ENCODE results near the gene MPEG1. TPM values are rescaled to one million over a fixed set of nuclear protein-coding genes. Genes with fewer than 3 reads are reported as not detected.

Gene MPEG1
- total RNA-seq, 4 donors from 2014 or later = 1.0 to 15.1 (median 5.7) TPM

- intact Hi-C loops (cut with DNase I; ENCODE audit: low total_unique reads) = no loop called here
These were observed 35.0 kb upstream of the MPEG1 start for GRCh38 chr11:59247531-59248227.

GRCh38 chr11:59243633-59244032 lies 30.9 kb upstream of the MPEG1 start:
- no peaks in the 10 kb centered on the region for H3K9me3 ChIP-seq
- H3K27me3 ChIP-seq = no peaks in the 10 kb centered on the region
- H3K36me3 ChIP-seq = no peaks in the 10 kb centered on the region
- intact Hi-C loops (cut with DNase I; ENCODE audit: low total_unique reads) = no loop called here
- TF ChIP-seq POLR2A (IDR thresholded peaks at IDR 0.05) = no peak
- TF ChIP-seq CTCF (IDR thresholded peaks at IDR 0.05) = no peak
- H3K4me3 ChIP-seq = no peak overlapping the region
- H3K27ac ChIP-seq = no peak overlapping the region
- no peaks in the 10 kb centered on the region for H3K4me1 ChIP-seq
- no peak for DNase-seq

More at GRCh38 chr11:59247531-59248227, 35.0 kb upstream of the MPEG1 start:
- no peak for DNase-seq
- no peak overlapping the region for H3K4me3 ChIP-seq
- TF ChIP-seq POLR2A (IDR thresholded peaks at IDR 0.05) (no peak), CTCF (IDR thresholded peaks at IDR 0.05) (no peak)
- H3K9me3 ChIP-seq = no peaks in the 10 kb centered on the region
- H3K36me3 ChIP-seq = no peaks in the 10 kb centered on the region
- H3K27ac ChIP-seq = no peak overlapping the region
- H3K4me1 ChIP-seq = no peaks in the 10 kb centered on the region
- no peaks in the 10 kb centered on the region for H3K27me3 ChIP-seq

GRCh38 chr11:59240322-59240721 lies 27.6 kb upstream of the MPEG1 start:
- no peak for DNase-seq
- Histone ChIP-seq H3K4me1 (no peaks in the 10 kb centered on the region), H3K27me3 (no peaks in the 10 kb centered on the region), H3K4me3 (no peak overlapping the region), H3K9me3 (no peaks in the 10 kb centered on the region), H3K27ac (no peak overlapping the region), H3K36me3 (no peaks in the 10 kb centered on the region)
- TF ChIP-seq POLR2A (IDR thresholded peaks at IDR 0.05) (no peak), CTCF (IDR thresholded peaks at IDR 0.05) (no peak)
- intact Hi-C loops (cut with DNase I; ENCODE audit: low total_unique reads) = no loop called here

GRCh38 chr11:59226396-59226795 lies 13.7 kb upstream of the MPEG1 start:
- H3K36me3 ChIP-seq = no peaks in the 10 kb centered on the region
- no peak for DNase-seq
- intact Hi-C loops (cut with DNase I; ENCODE audit: low total_unique reads) = no loop called here
- no peaks in the 10 kb centered on the region for H3K9me3 ChIP-seq
- no peaks in the 10 kb centered on the region for H3K4me1 ChIP-seq
- H3K27ac ChIP-seq = peak overlapping the region in 1 of 2 donors; percentile 7
- TF ChIP-seq CTCF (IDR thresholded peaks at IDR 0.05) = no peak
- no peak for TF ChIP-seq POLR2A (IDR thresholded peaks at IDR 0.05)
- H3K27me3 ChIP-seq = no peaks in the 10 kb centered on the region
- H3K4me3 ChIP-seq = no peak overlapping the region

- Histone ChIP-seq H3K4me1 (no peaks in the 10 kb centered on the region), H3K36me3 (no peaks in the 10 kb centered on the region), H3K9me3 (no peaks in the 10 kb centered on the region), H3K27ac (peak overlapping the region in 1 of 2 donors; percentile 27), H3K27me3 (no peaks in the 10 kb centered on the region), H3K4me3 (no peak overlapping the region)
- TF ChIP-seq POLR2A (IDR thresholded peaks at IDR 0.05) (no peak), CTCF (IDR thresholded peaks at IDR 0.05) (no peak)
- intact Hi-C loops (cut with DNase I; ENCODE audit: low total_unique reads) = no loop called here
- DNase-seq = no peak
These were observed 12.3 kb upstream of the MPEG1 start for GRCh38 chr11:59225017-59225416.

Measured in uterus (tissue), 4 donors.